Inferior parietal cortex (tissue), 1 donor: Measurements from ENCODE around the gene TOP2B.

ENCODE experiments used
- DNase-seq: peaks from one replicate; pipeline ENCODE4 v3.0.0-alpha.2; 2016; ENCODE audit errors: extremely low spot score

The TOP2B gene

GRCh38 chr3:25563601-25564000 is 101.1 kb downstream of the TOP2B start:
- no peak for DNase-seq

- no peak for DNase-seq
Observed at GRCh38 chr3:25558796-25559195, 105.9 kb downstream of the TOP2B start.

GRCh38 chr3:25558121-25558520 is 106.6 kb downstream of the TOP2B start:
- DNase-seq: no peak

- DNase-seq: no peak
Observed at GRCh38 chr3:25557694-25558093, 107.0 kb downstream of the TOP2B start.

- no peak for DNase-seq
Observed at GRCh38 chr3:25556447-25556846, 108.3 kb downstream of the TOP2B start.

GRCh38 chr3:25555695-25556437 is 108.8 kb downstream of the TOP2B start:
- DNase-seq: no peak

- no peak for DNase-seq
Observed at GRCh38 chr3:25554376-25554775, 110.3 kb downstream of the TOP2B start.

GRCh38 chr3:25552251-25552650 is 112.5 kb downstream of the TOP2B start:
- no peak for DNase-seq

- no peak for DNase-seq
Observed at GRCh38 chr3:25548836-25549235, 115.9 kb downstream of the TOP2B start.

- DNase-seq: no peak
Observed at GRCh38 chr3:25547943-25548674, 116.6 kb downstream of the TOP2B start.
